ENCODE data around the gene MVK.

DNA sequence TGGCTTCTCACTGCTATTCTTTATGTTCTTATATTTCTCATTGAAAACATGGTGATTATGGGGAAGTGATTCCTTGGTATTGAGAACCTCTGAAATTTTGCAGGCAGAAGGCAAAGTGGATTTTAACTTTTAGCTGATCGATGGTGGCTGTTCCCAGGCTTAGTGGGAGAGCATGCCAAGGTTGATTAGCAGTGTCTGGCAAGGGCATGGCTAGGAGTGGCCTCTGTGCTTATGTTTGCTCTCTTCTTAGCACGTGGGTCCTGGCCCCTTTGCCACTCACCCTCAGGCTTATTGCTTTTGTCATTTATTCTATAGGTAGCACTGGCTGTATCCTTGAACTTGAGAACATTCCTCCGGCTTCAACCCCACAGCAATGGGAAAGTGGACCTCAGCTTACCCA, 2.1 kb downstream of the MVK start:
- TF ChIP-seq, protein P1, sequence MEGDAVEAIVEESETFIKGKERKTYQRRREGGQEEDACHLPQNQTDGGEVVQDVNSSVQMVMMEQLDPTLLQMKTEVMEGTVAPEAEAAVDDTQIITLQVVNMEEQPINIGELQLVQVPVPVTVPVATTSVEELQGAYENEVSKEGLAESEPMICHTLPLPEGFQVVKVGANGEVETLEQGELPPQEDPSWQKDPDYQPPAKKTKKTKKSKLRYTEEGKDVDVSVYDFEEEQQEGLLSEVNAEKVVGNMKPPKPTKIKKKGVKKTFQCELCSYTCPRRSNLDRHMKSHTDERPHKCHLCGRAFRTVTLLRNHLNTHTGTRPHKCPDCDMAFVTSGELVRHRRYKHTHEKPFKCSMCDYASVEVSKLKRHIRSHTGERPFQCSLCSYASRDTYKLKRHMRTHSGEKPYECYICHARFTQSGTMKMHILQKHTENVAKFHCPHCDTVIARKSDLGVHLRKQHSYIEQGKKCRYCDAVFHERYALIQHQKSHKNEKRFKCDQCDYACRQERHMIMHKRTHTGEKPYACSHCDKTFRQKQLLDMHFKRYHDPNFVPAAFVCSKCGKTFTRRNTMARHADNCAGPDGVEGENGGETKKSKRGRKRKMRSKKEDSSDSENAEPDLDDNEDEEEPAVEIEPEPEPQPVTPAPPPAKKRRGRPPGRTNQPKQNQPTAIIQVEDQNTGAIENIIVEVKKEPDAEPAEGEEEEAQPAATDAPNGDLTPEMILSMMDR (conservative IDR thresholded peaks at IDR 0.05; ENCODE audit: low read length), result no peak
- no peak for TF ChIP-seq EZH2phosphoT487 (IDR thresholded peaks at IDR 0.05; ENCODE audit: borderline replicate concordance)
